Sigmoid colon (tissue), 7 donors: Measurements from ENCODE around the gene ZDHHC13. TPM values are rescaled to one million over a fixed set of nuclear protein-coding genes. Genes with fewer than 3 reads are reported as not detected.
"Not testable (repeated sequence)": the region's sequence is repeated elsewhere in the genome, so short reads cannot be mapped to it uniquely, and the experiment has no call there.

Experiments used
- DNase-seq: peaks from one replicate; pipeline ENCODE4 v3.0.0-alpha.2; 2019
- H3K27ac ChIP-seq, 4 donors: fragments of 200-600 bp; sonication (generic); one replicate each; pipeline ENCODE4 v1.5.1; 2016 to 2019; ENCODE audit warnings: mild to moderate bottlenecking in 1 of 4
- H3K27me3 ChIP-seq, 3 donors: fragments of 200-600 bp; sonication (generic); one replicate each; pipeline ENCODE4 v1.5.1; 2019; ENCODE audit warnings: mild to moderate bottlenecking in 1 of 3
- H3K36me3 ChIP-seq, 4 donors: fragments of 200-600 bp; sonication (generic); one replicate each; pipeline ENCODE4 v1.5.1; 2016 to 2019
- H3K4me1 ChIP-seq, 4 donors: fragments of 200-600 bp; sonication (generic); one replicate each; pipeline ENCODE4 v1.5.1; 2017 to 2019
- H3K4me3 ChIP-seq, 4 donors: fragments of 200-600 bp; sonication (generic); one replicate each; pipeline ENCODE4 v1.5.1; 2017 to 2019; ENCODE audit warnings: mild to moderate bottlenecking in 2 of 4, moderate library complexity in 1 of 4
- H3K9me3 ChIP-seq, 4 donors: fragments of 200-600 bp in 3 of 4; sonication (generic) in 3 of 4; one replicate each; pipeline versions ENCODE4 v1.5.1 to v1.6.1; 2013 to 2019
- CTCF ChIP-seq, 4 experiments: fragments of 450-650 bp in 3 of 4; fragments of 200-600 bp in 1 of 4; IDR thresholded peaks; one replicate each; pipeline ENCODE4 v1.5.1; 2016 to 2019; ENCODE audit warnings: antibody characterized with exemption in 4 of 4, mild to moderate bottlenecking in 3 of 4, moderate library complexity in 2 of 4
- EP300 ChIP-seq, 4 donors: sonication (generic); formaldehyde crosslinking; IDR thresholded peaks; one replicate each; pipeline ENCODE4 v1.6.1; 2017; ENCODE audit warnings: antibody characterized with exemption in 4 of 4
- POLR2A ChIP-seq, 2 donors: fragments of 450-650 bp; IDR thresholded peaks; one replicate each; pipeline ENCODE4 v1.6.1; 2016; ENCODE audit warnings: antibody characterized with exemption in 2 of 2, mild to moderate bottlenecking in 2 of 2, moderate library complexity in 2 of 2
- POLR2AphosphoS5 ChIP-seq, 4 donors: sonication (generic); formaldehyde crosslinking; IDR thresholded peaks; one replicate each; pipeline ENCODE4 v1.6.1; 2017; ENCODE audit warnings: antibody characterized with exemption in 4 of 4
- WGBS, 2 donors: extraction: QIAGEN DNeasy Blood & Tissue Kit; methylation state at CpG; one replicate each; pipeline ENCODE4 v1.1.7; 2013; 5-methylcytosine and 5-hydroxymethylcytosine counted together
- intact Hi-C: fragments of 100-400 bp; cut with DNase I; formaldehyde crosslinking; loops from one replicate; pipeline ENCODE4 v1.15.1; 2023
- polyA plus RNA-seq, 3 donors: library from polyadenylated mRNA; stranded (reverse); fragments of 200-250 nt; gene quantifications; one replicate each; pipeline ENCODE4 v1.2.3, GENCODE V29; 2013
- total RNA-seq, 4 donors: library from RNA; depleted of rRNA; stranded (reverse); fragments of >200 nt; gene quantifications; one replicate each; pipeline ENCODE4 v1.1.0, GENCODE V29; 2016
- donor health status: healthy with polysubstance abuse.
- donor health status: Bipolar disorder and iron deficiency.
- donor health status: healthy.

Gene ZDHHC13
- total and polyA plus RNA-seq, 7 donors: 6.6 to 18.4 (median 7.5) TPM

- DNase-seq: no peak
- Histone ChIP-seq H3K4me3 (peak overlapping the region; percentile 84 to 95 (median 92)), H3K36me3 (no peaks in the 10 kb centered on the region), H3K27me3 (no peaks in the 10 kb centered on the region), H3K27ac (peak overlapping the region in 3 of 4 donors; percentile 47 to 77 (median 70)), H3K4me1 (peaks cover 0 to 23% (median 3%) of the 10 kb centered on the region in 4 donors), H3K9me3 (no peaks in the 10 kb centered on the region)
- no peak for TF ChIP-seq POLR2AphosphoS5 (IDR thresholded peaks at IDR 0.05)
- TF ChIP-seq EP300 (IDR thresholded peaks at IDR 0.05): no peak
- no peak for TF ChIP-seq POLR2A (IDR thresholded peaks at IDR 0.05)
- TF ChIP-seq CTCF (IDR thresholded peaks at IDR 0.05): no peak
- intact Hi-C loops: loop anchor here (2.0 to 10.0 kb wide), 2 partner anchors 41 to 117 kb away; no protein-coding TSS in a partner anchor
- 5 to 26% methylated on average over 7 of the region's 7 CpGs for WGBS, 2 donors
Observed at GRCh38 chr11:19117760-19118097, 761 bp downstream of the ZDHHC13 start.

- Histone ChIP-seq H3K9me3 (no peaks in the 10 kb centered on the region), H3K4me3 (no peak overlapping the region), H3K27me3 (no peaks in the 10 kb centered on the region), H3K27ac (no peak overlapping the region), H3K4me1 (peaks cover 0 to 17% (median 3%) of the 10 kb centered on the region in 4 donors), H3K36me3 (no peaks in the 10 kb centered on the region)
- intact Hi-C loops: no loop called here
- 29 to 57% methylated on average over 2 of the region's 2 CpGs for WGBS, 2 donors
- no peak for DNase-seq
- TF ChIP-seq CTCF (IDR thresholded peaks at IDR 0.05) (no peak), POLR2A (IDR thresholded peaks at IDR 0.05) (no peak), EP300 (IDR thresholded peaks at IDR 0.05) (no peak), POLR2AphosphoS5 (IDR thresholded peaks at IDR 0.05) (no peak)
Observed at GRCh38 chr11:19121646-19122045, 4.7 kb downstream of the ZDHHC13 start.

GRCh38 chr11:19122960-19123615, 6.1 kb downstream of the ZDHHC13 start:
- Histone ChIP-seq H3K36me3 (no peaks in the 10 kb centered on the region), H3K9me3 (no peaks in the 10 kb centered on the region), H3K4me3 (no peak overlapping the region), H3K4me1 (peaks cover 0 to 11% (median 0%) of the 10 kb centered on the region in 4 donors), H3K27me3 (no peaks in the 10 kb centered on the region), H3K27ac (no peak overlapping the region)
- 82 to 91% methylated on average over 7 of the region's 7 CpGs for WGBS, 2 donors
- no peak for DNase-seq
- intact Hi-C loops: no loop called here
- no peak for TF ChIP-seq POLR2AphosphoS5 (IDR thresholded peaks at IDR 0.05)
- TF ChIP-seq CTCF (IDR thresholded peaks at IDR 0.05): no peak
- no peak for TF ChIP-seq POLR2A (IDR thresholded peaks at IDR 0.05)
- TF ChIP-seq EP300 (IDR thresholded peaks at IDR 0.05): no peak

GRCh38 chr11:19126562-19127325, 9.8 kb downstream of the ZDHHC13 start:
- H3K9me3 ChIP-seq, H3K4me3 ChIP-seq, H3K4me1 ChIP-seq, H3K36me3 ChIP-seq, H3K27me3 ChIP-seq, DNase-seq, H3K27ac ChIP-seq, intact Hi-C loops: not testable (repeated sequence)
- WGBS, 2 donors: 96% methylated on average over 4 of the region's 4 CpGs

- WGBS, 2 donors: 97 to 100% methylated on average over 1 of the region's 1 CpG
- DNase-seq: no peak
Observed at GRCh38 chr11:19134004-19134403, 17.0 kb downstream of the ZDHHC13 start.

GRCh38 chr11:19136884-19137283, 19.9 kb downstream of the ZDHHC13 start:
- H3K4me3 ChIP-seq, H3K27me3 ChIP-seq, DNase-seq, H3K9me3 ChIP-seq, H3K27ac ChIP-seq, H3K4me1 ChIP-seq, intact Hi-C loops, H3K36me3 ChIP-seq: not testable (repeated sequence)
- 97 to 98% methylated on average over 4 of the region's 4 CpGs for WGBS, 2 donors

More at GRCh38 chr11:19134004-19134403, 17.0 kb downstream of the ZDHHC13 start:
- Histone ChIP-seq H3K4me1 (no peaks in the 10 kb centered on the region), H3K9me3 (no peaks in the 10 kb centered on the region), H3K4me3 (no peak overlapping the region), H3K36me3 (no peaks in the 10 kb centered on the region), H3K27ac (no peak overlapping the region), H3K27me3 (no peaks in the 10 kb centered on the region)
- no peak for TF ChIP-seq CTCF (IDR thresholded peaks at IDR 0.05)
- no peak for TF ChIP-seq POLR2A (IDR thresholded peaks at IDR 0.05)
- no peak for TF ChIP-seq POLR2AphosphoS5 (IDR thresholded peaks at IDR 0.05)
- TF ChIP-seq EP300 (IDR thresholded peaks at IDR 0.05): no peak
- intact Hi-C loops: no loop called here
